ENCODE measurements around the gene POFUT1. TPM values are rescaled to one million over a fixed set of nuclear protein-coding genes. Genes with fewer than 3 reads are reported as not detected.

Gene POFUT1
- total and polyA plus RNA-seq, 2 experiments from 2014 or later: 9.3 to 34.0 TPM

DNA sequence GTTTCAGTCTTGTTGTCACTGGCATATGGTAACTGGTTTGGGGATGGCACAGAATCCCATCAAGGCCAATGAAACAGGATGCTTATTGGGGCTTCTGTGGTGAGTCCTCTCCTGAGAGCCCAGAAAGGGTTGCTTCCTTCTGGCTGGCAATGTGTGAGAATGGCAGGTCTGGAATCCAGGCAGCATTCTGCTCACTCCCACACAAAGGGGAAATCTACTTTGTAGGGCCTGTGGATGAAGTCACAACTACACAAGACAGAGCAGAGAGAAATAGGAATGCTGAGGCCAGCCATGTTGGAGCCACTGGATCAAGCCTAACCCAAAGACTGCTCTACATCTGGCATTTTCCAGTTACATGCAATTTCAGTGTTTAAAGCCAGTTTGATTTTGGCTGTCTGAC lies 15.8 kb upstream of the POFUT1 start:
- Histone ChIP-seq H3K4me2 (no peak overlapping the region), H3K27me3 (ENCODE audit: insufficient read depth) (no peaks in the 10 kb centered on the region), H3F3A (replicated peaks; ENCODE audit: low read depth) (peaks cover 38% of the 10 kb centered on the region), H3K9me2 (ENCODE audit: insufficient read depth) (no peaks in the 10 kb centered on the region), H2AFZ (no peak overlapping the region), H3K4me3 (no peak overlapping the region), H4K20me1 (replicated peaks; ENCODE audit: insufficient read depth) (peaks cover 38% of the 10 kb centered on the region), H3K27ac (ENCODE audit: low read depth) (no peak overlapping the region), H3K79me2 (replicated peaks; ENCODE audit: insufficient read depth) (peaks cover 8% of the 10 kb centered on the region), H3K36me3 (ENCODE audit: insufficient read depth) (peaks cover 15% of the 10 kb centered on the region; the same call in 1 of the 2 replicates), H3K4me1 (ENCODE audit: insufficient read depth) (peaks cover 18% of the 10 kb centered on the region)
- ATAC-seq (no peak), DNase-seq (ENCODE audit: low spot score) (no peak)
- H3K4me1 Mint-ChIP-seq: peaks cover 19% of the 10 kb centered on the region
- H3K27me3 Mint-ChIP-seq (ENCODE audit: insufficient read depth, low read depth, poor library complexity): peaks cover 8% of the 10 kb centered on the region
- no peak for TF ChIP-seq ZNF114 (CRISPR knock-in tag; IDR thresholded peaks at IDR 0.05)
- TF ChIP-seq, protein P1, sequence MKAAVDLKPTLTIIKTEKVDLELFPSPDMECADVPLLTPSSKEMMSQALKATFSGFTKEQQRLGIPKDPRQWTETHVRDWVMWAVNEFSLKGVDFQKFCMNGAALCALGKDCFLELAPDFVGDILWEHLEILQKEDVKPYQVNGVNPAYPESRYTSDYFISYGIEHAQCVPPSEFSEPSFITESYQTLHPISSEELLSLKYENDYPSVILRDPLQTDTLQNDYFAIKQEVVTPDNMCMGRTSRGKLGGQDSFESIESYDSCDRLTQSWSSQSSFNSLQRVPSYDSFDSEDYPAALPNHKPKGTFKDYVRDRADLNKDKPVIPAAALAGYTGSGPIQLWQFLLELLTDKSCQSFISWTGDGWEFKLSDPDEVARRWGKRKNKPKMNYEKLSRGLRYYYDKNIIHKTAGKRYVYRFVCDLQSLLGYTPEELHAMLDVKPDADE (IDR thresholded peaks at IDR 0.05): no peak
- no peak for TF ChIP-seq POLR2AphosphoS5 (IDR thresholded peaks at IDR 0.05; ENCODE audit: low read depth)
- no peak for TF ChIP-seq STAT1 (IDR thresholded peaks at IDR 0.05; ENCODE audit: unreplicated experiment)
- TF ChIP-seq, protein P2, sequence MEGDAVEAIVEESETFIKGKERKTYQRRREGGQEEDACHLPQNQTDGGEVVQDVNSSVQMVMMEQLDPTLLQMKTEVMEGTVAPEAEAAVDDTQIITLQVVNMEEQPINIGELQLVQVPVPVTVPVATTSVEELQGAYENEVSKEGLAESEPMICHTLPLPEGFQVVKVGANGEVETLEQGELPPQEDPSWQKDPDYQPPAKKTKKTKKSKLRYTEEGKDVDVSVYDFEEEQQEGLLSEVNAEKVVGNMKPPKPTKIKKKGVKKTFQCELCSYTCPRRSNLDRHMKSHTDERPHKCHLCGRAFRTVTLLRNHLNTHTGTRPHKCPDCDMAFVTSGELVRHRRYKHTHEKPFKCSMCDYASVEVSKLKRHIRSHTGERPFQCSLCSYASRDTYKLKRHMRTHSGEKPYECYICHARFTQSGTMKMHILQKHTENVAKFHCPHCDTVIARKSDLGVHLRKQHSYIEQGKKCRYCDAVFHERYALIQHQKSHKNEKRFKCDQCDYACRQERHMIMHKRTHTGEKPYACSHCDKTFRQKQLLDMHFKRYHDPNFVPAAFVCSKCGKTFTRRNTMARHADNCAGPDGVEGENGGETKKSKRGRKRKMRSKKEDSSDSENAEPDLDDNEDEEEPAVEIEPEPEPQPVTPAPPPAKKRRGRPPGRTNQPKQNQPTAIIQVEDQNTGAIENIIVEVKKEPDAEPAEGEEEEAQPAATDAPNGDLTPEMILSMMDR (conservative IDR thresholded peaks at IDR 0.05; ENCODE audit: low read depth in 2 of 2): no peak
- no peak for TF ChIP-seq ZNF331 (CRISPR knock-in tag; IDR thresholded peaks at IDR 0.05; ENCODE audit: low read depth)
- no peak overlapping the region for H3K4me3 Mint-ChIP-seq
- peaks cover 35% of the 10 kb centered on the region for H3K36me3 Mint-ChIP-seq (ENCODE audit: low read depth)
- H3K27ac Mint-ChIP-seq: no peak overlapping the region
- H3K9me3 Mint-ChIP-seq: no peaks in the 10 kb centered on the region

DNA sequence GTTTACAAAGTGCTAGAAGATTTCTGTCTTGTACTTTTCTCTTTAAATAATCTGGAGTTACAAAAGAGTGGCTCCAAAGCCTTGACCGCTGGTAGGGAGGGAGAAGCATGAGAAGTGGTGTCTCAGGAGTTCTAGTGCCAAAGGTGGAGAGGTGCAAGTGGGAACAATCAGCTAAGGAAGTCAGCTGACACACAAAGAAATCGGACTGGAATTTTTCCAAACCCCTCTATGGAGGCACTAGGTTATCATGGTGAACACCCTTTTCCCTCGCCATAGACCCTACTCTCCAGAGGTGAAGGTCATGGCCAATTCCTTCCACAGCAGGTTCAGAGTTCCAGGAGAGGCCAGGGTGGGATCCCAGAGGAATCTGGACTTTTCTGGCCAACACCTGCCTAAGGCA lies 15.0 kb upstream of the POFUT1 start:
- H3K27ac ChIP-seq (ENCODE audit: low read depth): no peak overlapping the region
- H3K27ac Mint-ChIP-seq: no peak overlapping the region
- peaks cover 11% of the 10 kb centered on the region for H3K79me2 ChIP-seq (replicated peaks; ENCODE audit: insufficient read depth)
- ATAC-seq (no peak), DNase-seq (ENCODE audit: low spot score) (no peak)
- no peaks in the 10 kb centered on the region for H3K9me2 ChIP-seq (ENCODE audit: insufficient read depth)
- H3K36me3 Mint-ChIP-seq (ENCODE audit: low read depth): peaks cover 43% of the 10 kb centered on the region
- H3K4me2 ChIP-seq: no peak overlapping the region
- H3K27me3 ChIP-seq (ENCODE audit: insufficient read depth): no peaks in the 10 kb centered on the region
- peaks cover 18% of the 10 kb centered on the region for H3K4me1 ChIP-seq (ENCODE audit: insufficient read depth)
- H4K20me1 ChIP-seq (replicated peaks; ENCODE audit: insufficient read depth): peaks cover 46% of the 10 kb centered on the region
- no peak overlapping the region for H2AFZ ChIP-seq
- H3K4me3 ChIP-seq: no peak overlapping the region
- H3F3A ChIP-seq (replicated peaks; ENCODE audit: low read depth): peaks cover 38% of the 10 kb centered on the region
- H3K9me3 Mint-ChIP-seq: no peaks in the 10 kb centered on the region
- H3K36me3 ChIP-seq (ENCODE audit: insufficient read depth): peaks cover 20% of the 10 kb centered on the region
- no peak overlapping the region for H3K4me3 Mint-ChIP-seq
- H3K4me1 Mint-ChIP-seq: peaks cover 19% of the 10 kb centered on the region
- peaks cover 8% of the 10 kb centered on the region for H3K27me3 Mint-ChIP-seq (ENCODE audit: insufficient read depth, low read depth, poor library complexity)
- no peak for TF ChIP-seq STAT1 (IDR thresholded peaks at IDR 0.05; ENCODE audit: unreplicated experiment)
- TF ChIP-seq, protein P3, sequence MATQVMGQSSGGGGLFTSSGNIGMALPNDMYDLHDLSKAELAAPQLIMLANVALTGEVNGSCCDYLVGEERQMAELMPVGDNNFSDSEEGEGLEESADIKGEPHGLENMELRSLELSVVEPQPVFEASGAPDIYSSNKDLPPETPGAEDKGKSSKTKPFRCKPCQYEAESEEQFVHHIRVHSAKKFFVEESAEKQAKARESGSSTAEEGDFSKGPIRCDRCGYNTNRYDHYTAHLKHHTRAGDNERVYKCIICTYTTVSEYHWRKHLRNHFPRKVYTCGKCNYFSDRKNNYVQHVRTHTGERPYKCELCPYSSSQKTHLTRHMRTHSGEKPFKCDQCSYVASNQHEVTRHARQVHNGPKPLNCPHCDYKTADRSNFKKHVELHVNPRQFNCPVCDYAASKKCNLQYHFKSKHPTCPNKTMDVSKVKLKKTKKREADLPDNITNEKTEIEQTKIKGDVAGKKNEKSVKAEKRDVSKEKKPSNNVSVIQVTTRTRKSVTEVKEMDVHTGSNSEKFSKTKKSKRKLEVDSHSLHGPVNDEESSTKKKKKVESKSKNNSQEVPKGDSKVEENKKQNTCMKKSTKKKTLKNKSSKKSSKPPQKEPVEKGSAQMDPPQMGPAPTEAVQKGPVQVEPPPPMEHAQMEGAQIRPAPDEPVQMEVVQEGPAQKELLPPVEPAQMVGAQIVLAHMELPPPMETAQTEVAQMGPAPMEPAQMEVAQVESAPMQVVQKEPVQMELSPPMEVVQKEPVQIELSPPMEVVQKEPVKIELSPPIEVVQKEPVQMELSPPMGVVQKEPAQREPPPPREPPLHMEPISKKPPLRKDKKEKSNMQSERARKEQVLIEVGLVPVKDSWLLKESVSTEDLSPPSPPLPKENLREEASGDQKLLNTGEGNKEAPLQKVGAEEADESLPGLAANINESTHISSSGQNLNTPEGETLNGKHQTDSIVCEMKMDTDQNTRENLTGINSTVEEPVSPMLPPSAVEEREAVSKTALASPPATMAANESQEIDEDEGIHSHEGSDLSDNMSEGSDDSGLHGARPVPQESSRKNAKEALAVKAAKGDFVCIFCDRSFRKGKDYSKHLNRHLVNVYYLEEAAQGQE (IDR thresholded peaks at IDR 0.05; ENCODE audit: unreplicated experiment): no peak
- TF ChIP-seq, protein P1 (IDR thresholded peaks at IDR 0.05): no peak

Data from GM23338 (cell line).